Esophagus muscularis mucosa (tissue), 4 donors: Measurements from ENCODE around the gene RTTN. TPM values are rescaled to one million over a fixed set of nuclear protein-coding genes. Genes with fewer than 3 reads are reported as not detected.

Experiments used
- DNase-seq: peaks from one replicate; pipeline ENCODE4 v3.0.0-alpha.2; 2017; ENCODE audit errors: extremely low spot score
- H3K27ac ChIP-seq, 4 donors: fragments of 200-600 bp; sonication (generic); replicated peaks in 1 of 4; 1 replicate in 3 of 4; 2 replicates in 1 of 4; pipeline ENCODE4 v1.5.1; 2016 to 2019; ENCODE audit warnings: mild to moderate bottlenecking in 1 of 4
- H3K27me3 ChIP-seq, 4 donors: fragments of 200-600 bp; sonication (generic); one replicate each; pipeline versions ENCODE4 v1.5.1 to v1.6.0; 2016 to 2019
- H3K36me3 ChIP-seq, 4 donors: fragments of 200-600 bp; sonication (generic); one replicate each; pipeline ENCODE4 v1.5.1; 2016 to 2019
- H3K4me1 ChIP-seq, 4 donors: fragments of 200-600 bp; sonication (generic); one replicate each; pipeline ENCODE4 v1.5.1; 2016 to 2019
- H3K4me3 ChIP-seq, 4 donors: fragments of 200-600 bp; sonication (generic); 1 replicate in 2 of 4; 2 replicates in 2 of 4; pipeline ENCODE4 v1.5.1; 2016 to 2019; ENCODE audit warnings: mild to moderate bottlenecking in 4 of 4, moderate library complexity in 1 of 4
- H3K9me3 ChIP-seq, 4 donors: fragments of 200-600 bp; sonication (generic); 1 replicate in 3 of 4; 2 replicates in 1 of 4; pipeline ENCODE4 v1.5.1; 2016 to 2019
- EP300 ChIP-seq: sonication (generic); formaldehyde crosslinking; IDR thresholded peaks from one replicate; pipeline ENCODE4 v1.6.1; 2017; ENCODE audit warnings: antibody characterized with exemption
- POLR2A ChIP-seq: fragments of 450-650 bp; IDR thresholded peaks from one replicate; pipeline ENCODE4 v1.6.1; 2017; ENCODE audit warnings: antibody characterized with exemption, moderate library complexity, mild to moderate bottlenecking, low read depth
- POLR2AphosphoS5 ChIP-seq, 2 donors: sonication (generic); formaldehyde crosslinking; IDR thresholded peaks; one replicate each; pipeline ENCODE4 v1.6.1; 2017; ENCODE audit warnings: antibody characterized with exemption in 2 of 2
- WGBS: methylation state at CpG from one replicate; pipeline ENCODE4 v1.1.5; 2018; 5-methylcytosine and 5-hydroxymethylcytosine counted together
- intact Hi-C: fragments of 100-400 bp; cut with DNase I; formaldehyde crosslinking; loops from one replicate; pipeline ENCODE4 v1.15.1; 2023
- total RNA-seq, 4 donors: library from RNA; depleted of rRNA; stranded (reverse); fragments of >200 nt; gene quantifications; one replicate each; pipeline versions ENCODE4 v1.1.0 to v1.2.1, GENCODE V29; 2016
- TF ChIP-seq, protein P1 (sequence below), 3 experiments: fragments of 200-600 bp in 2 of 3; fragments of 450-650 bp in 1 of 3; sonication (generic) in 2 of 3; IDR thresholded peaks; one replicate each; pipeline ENCODE4 v1.5.1; 2017 to 2019; ENCODE audit warnings: antibody characterized with exemption in 3 of 3, mild to moderate bottlenecking in 2 of 3, moderate library complexity in 1 of 3

Gene RTTN
- total RNA-seq, 4 donors from 2014 or later, result 6.7 to 18.7 (median 7.3) TPM

DNA sequence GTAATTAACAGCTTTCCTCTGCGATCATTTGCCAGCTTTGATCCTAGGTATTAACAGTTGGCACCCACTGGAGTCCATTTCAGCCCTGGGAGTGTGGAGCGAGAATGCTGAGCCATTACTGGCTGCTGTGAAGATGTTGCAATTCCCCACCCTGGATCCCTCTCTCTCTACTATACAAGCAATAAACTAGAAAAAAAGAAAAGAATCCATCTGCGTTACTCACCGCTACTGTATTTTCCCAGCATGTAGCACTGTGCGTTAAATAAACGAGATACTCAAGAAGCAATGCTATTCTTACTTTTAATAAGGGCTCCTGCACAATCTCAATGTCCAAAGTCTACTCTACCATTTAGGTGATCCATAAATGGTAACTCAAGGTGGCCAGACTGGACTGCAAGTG, 8.5 kb downstream of the RTTN start:
- 94% methylated on average over 6 of the region's 6 CpGs for WGBS
- no peak overlapping the region for H3K4me3 ChIP-seq
- no peaks in the 10 kb centered on the region for H3K4me1 ChIP-seq
- intact Hi-C loops, result loop anchor here (5.0 kb wide), 1 partner anchor 255 kb away; no protein-coding TSS in a partner anchor
- no peak overlapping the region for H3K27ac ChIP-seq
- H3K27me3 ChIP-seq, result no peaks in the 10 kb centered on the region
- H3K9me3 ChIP-seq, result no peaks in the 10 kb centered on the region
- DNase-seq, result no peak
- peaks cover 24 to 77% (median 53%) of the 10 kb centered on the region in 4 donors for H3K36me3 ChIP-seq
- no peak for TF ChIP-seq POLR2AphosphoS5 (IDR thresholded peaks at IDR 0.05)
- TF ChIP-seq EP300, result no peak
- no peak for TF ChIP-seq POLR2A
- TF ChIP-seq, protein P1, sequence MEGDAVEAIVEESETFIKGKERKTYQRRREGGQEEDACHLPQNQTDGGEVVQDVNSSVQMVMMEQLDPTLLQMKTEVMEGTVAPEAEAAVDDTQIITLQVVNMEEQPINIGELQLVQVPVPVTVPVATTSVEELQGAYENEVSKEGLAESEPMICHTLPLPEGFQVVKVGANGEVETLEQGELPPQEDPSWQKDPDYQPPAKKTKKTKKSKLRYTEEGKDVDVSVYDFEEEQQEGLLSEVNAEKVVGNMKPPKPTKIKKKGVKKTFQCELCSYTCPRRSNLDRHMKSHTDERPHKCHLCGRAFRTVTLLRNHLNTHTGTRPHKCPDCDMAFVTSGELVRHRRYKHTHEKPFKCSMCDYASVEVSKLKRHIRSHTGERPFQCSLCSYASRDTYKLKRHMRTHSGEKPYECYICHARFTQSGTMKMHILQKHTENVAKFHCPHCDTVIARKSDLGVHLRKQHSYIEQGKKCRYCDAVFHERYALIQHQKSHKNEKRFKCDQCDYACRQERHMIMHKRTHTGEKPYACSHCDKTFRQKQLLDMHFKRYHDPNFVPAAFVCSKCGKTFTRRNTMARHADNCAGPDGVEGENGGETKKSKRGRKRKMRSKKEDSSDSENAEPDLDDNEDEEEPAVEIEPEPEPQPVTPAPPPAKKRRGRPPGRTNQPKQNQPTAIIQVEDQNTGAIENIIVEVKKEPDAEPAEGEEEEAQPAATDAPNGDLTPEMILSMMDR (IDR thresholded peaks at IDR 0.05), result no peak

GRCh38 chr18:70195852-70196434, 9.5 kb downstream of the RTTN start:
- Histone ChIP-seq H3K4me1 (no peaks in the 10 kb centered on the region), H3K27ac (no peak overlapping the region), H3K9me3 (no peaks in the 10 kb centered on the region), H3K27me3 (no peaks in the 10 kb centered on the region), H3K36me3 (peaks cover 22 to 85% (median 61%) of the 10 kb centered on the region in 4 donors), H3K4me3 (no peak overlapping the region)
- intact Hi-C loops, result loop anchor here (1.0 to 5.0 kb wide), 2 partner anchors 238 to 256 kb away; no protein-coding TSS in a partner anchor
- no peak for DNase-seq
- WGBS, result 59% methylated on average over 5 of the region's 5 CpGs
- TF ChIP-seq, protein P1 (IDR thresholded peaks at IDR 0.05), result peak; percentile 72 to 80 (median 77)
- TF ChIP-seq POLR2AphosphoS5 (IDR thresholded peaks at IDR 0.05), result no peak

GRCh38 chr18:70195014-70195614, 10.4 kb downstream of the RTTN start:
- intact Hi-C loops, result loop anchor here (1.0 to 5.0 kb wide), 2 partner anchors 239 to 257 kb away; no protein-coding TSS in a partner anchor
- Histone ChIP-seq H3K4me1 (no peaks in the 10 kb centered on the region), H3K27ac (no peak overlapping the region), H3K9me3 (no peaks in the 10 kb centered on the region), H3K36me3 (peaks cover 19 to 85% (median 57%) of the 10 kb centered on the region in 4 donors), H3K27me3 (no peaks in the 10 kb centered on the region), H3K4me3 (no peak overlapping the region)
- no peak for DNase-seq
- TF ChIP-seq EP300 (no peak), POLR2A (no peak), POLR2AphosphoS5 (IDR thresholded peaks at IDR 0.05) (no peak)
- TF ChIP-seq, protein P1 (IDR thresholded peaks at IDR 0.05), result no peak
- WGBS, result 77% methylated on average over 3 of the region's 3 CpGs

GRCh38 chr18:70194227-70194890, 11.1 kb downstream of the RTTN start:
- 95% methylated on average over 4 of the region's 4 CpGs for whole genome bisulfite sequencing
- no peak for TF ChIP-seq POLR2A
- TF ChIP-seq, protein P1 (IDR thresholded peaks at IDR 0.05), result no peak
- no peak for TF ChIP-seq POLR2AphosphoS5 (IDR thresholded peaks at IDR 0.05)
- no peak for TF ChIP-seq EP300
- no peaks in the 10 kb centered on the region for H3K9me3 ChIP-seq
- intact Hi-C loops, result no loop called here
- DNase-seq, result no peak
- no peaks in the 10 kb centered on the region for H3K27me3 ChIP-seq
- no peak overlapping the region for H3K4me3 ChIP-seq
- no peaks in the 10 kb centered on the region for H3K4me1 ChIP-seq
- H3K36me3 ChIP-seq, result peaks cover 16 to 86% (median 56%) of the 10 kb centered on the region in 4 donors
- H3K27ac ChIP-seq, result no peak overlapping the region
